Activated T-cell treated with anti-CD3 and anti-CD28 coated beads for 1 hour (primary cell): Measurements from ENCODE around the gene SLC37A4.
"Not testable (repeated sequence)": the region's sequence is repeated elsewhere in the genome, so short reads cannot be mapped to it uniquely, and the experiment has no call there.

Experiments
- DNase-seq: peaks from one replicate; pipeline ENCODE4 v3.0.0-alpha.2; 2020; ENCODE audit warnings: low read depth

The SLC37A4 gene

GRCh38 chr11:119017377-119017776 lies 13.3 kb downstream of the SLC37A4 start:
- not testable (repeated sequence) for DNase-seq

- DNase-seq, result no peak
Observed at GRCh38 chr11:119016216-119017009, 14.3 kb downstream of the SLC37A4 start.

DNA sequence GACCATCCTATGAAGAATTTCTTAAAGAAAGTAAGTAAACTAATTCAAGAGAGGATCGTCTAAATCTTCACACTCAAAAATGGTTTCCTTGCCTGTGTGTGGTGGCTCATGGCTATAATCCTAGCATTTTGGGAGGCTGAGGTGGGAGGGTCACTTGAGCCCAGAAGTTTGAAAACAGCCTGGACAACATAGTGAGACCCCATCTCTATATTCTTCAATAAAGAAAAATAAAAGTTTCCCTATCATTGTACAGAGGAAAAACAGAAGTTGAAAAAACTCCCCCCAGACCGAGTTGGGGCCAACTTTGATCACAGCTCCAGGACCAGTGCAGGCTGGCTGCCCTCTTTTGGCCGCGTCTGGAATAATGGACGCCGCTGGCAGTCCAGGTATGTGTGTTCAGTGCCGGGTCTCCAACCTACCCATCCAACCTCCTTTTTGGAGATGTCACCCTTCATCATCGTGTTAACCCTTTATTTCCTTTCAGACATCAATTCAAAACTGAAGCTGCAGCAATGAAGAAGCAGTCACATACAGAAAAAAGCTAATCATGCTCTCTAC lies 15.5 kb downstream of the SLC37A4 start:
- DNase-seq, result no peak

DNA sequence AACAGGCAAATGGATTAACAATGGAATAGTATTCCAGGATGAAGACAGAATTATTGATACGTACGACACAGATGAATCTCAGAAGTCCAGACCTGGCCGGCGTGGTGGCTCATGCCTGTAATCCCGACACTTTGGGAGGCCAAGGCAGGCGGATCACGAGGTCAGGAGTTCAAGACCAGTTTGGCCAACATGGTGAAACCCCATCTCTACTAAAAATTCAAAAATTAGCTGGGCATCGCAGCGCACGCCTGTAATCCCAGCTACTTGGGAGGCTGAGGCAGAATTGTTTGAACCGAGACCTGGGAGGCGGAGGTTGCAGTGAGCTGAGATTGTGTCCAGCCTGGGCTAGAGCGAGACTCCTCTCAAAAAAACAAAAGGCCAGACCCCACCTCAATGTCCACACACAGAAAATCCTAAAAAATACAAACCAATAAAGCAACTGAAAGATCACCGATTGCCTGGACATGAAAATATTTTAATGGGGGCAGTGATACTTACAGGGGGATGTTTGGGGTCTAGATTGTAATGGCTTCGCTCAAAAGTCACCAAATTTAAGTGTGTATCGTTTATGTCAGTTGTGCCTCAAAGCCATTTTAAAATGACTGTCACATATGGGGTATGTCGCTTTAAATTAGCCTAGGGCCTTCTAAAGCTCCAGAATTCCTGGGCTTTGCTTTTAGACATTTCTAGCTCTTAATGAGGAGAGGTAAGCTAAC lies 16.3 kb downstream of the SLC37A4 start:
- no peak for DNase-seq

DNA sequence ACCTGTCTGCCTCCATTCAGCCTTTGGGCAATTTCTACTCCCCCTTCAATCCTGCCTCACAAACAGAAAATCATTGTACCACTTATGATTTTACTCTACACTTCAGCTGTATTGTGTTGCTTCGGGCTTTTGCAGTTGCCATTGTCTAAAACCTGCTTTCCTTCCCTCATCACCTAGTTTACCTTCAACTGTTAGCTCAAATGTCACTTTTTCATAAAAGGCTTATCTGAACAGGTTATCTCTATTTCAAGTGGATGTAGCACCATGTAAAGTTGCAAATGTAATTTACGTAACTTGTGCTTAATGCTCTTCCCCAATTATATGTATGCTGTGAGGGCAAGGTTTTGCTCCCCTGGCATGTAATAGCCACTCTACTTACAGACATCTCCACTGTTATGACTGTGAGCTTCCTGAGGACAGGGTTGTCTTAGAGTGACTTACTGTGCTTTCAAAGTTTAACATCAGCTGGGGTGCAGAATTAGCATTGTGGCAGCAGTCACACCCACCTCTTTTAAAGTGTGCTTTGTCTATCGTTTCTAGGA lies 18.0 kb downstream of the SLC37A4 start:
- DNase-seq, result no peak

GRCh38 chr11:119011476-119012053 lies 19.1 kb downstream of the SLC37A4 start:
- no peak for DNase-seq

- no peak for DNase-seq
Observed at GRCh38 chr11:119006656-119007055, 24.0 kb downstream of the SLC37A4 start.

DNA sequence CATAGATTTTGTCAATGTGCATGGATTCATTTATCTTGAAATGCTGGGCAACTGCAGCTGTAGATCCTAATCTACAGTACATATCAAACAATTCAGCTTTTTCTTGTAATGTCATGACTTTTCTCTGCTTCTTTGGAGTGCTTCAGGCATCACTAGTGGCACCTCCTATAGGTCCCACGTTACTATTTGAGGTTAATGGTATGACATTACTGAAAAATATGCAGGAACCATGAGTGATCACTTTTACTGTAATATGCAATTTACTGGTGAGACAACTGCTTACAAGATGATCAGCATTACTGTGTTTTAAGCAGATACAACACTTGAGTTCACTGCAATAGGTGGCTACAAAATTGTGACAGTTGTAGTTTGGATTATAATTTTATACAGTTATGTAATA lies 29.8 kb downstream of the SLC37A4 start:
- DNase-seq, result no peak

DNA sequence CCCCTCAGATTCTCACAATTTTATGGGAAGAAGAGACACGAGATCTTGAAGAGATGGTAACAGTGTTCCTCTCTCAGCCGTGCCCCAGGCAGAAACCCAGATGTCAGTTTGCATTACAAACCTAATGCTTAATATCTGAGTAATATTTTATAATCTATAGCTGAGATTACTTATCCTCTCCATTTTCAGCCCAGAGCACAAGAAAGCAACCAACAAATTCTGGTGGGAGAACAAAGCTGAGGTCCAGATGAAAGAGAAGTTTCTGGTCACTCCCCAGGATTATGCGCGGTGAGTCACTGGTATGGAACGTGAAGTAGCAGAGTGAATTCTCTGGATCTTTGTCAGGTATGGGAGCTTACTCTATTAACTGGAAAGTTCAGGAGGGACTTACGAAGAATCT lies 31.9 kb downstream of the SLC37A4 start:
- DNase-seq, result no peak

- no peak for DNase-seq
Observed at GRCh38 chr11:118998388-118998717, 32.3 kb downstream of the SLC37A4 start.

- DNase-seq, result peak; percentile 95
Observed at GRCh38 chr11:118997627-118998387, 32.9 kb downstream of the SLC37A4 start, which contains the start of gene CENATAC. Gene CENATAC, plus strand, starts transcription at chr11:118998138. Its CDS starts 60 bp downstream, at chr11:118998198.

- no peak for DNase-seq
Observed at GRCh38 chr11:118996926-118997626, 33.6 kb downstream of the SLC37A4 start.

- not testable (repeated sequence) for DNase-seq
Observed at GRCh38 chr11:118991486-118992038, 39.1 kb downstream of the SLC37A4 start.

- no peak for DNase-seq
Observed at GRCh38 chr11:118988280-118988679, 42.4 kb downstream of the SLC37A4 start.

DNA sequence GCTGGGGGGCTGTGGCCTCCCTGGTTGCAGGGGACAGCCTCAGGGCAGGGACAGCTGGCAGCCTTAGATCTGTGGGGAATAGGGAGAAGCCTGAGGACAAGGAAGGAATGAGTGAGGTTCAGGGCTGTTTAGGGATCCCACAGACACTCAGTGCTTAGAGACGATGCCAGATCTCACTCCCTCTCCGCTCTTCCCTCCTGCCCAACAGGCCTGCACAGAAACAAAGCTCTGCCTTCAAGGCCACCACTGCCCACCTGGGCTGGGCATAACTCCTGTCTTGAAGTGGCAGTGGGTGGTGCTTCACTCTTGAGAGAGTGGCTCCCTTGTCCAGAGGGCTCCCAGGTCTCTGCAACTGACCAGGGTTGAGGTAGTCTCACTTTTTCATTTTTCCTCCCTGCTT lies 45.9 kb downstream of the SLC37A4 start:
- no peak for DNase-seq

DNA sequence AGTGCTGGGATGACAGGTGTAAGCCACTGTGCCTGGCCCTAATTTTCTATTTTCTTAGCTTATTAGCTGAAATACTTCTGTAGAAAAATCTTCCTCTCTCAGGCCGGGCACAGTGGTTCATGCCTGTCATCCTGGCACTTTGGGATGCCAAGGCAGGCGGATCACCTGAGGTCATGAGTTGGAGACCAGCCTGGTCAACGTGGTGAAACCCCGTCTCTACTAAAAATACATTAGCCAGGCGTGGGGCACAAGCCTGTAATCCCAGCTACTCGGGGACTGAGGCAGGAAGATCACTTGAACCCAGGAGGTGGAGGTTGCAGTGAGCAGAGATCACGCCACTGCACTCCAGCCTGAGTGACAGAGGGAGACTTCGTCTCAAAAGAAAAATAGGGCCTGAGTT lies 46.3 kb downstream of the SLC37A4 start:
- not testable (repeated sequence) for DNase-seq

DNA sequence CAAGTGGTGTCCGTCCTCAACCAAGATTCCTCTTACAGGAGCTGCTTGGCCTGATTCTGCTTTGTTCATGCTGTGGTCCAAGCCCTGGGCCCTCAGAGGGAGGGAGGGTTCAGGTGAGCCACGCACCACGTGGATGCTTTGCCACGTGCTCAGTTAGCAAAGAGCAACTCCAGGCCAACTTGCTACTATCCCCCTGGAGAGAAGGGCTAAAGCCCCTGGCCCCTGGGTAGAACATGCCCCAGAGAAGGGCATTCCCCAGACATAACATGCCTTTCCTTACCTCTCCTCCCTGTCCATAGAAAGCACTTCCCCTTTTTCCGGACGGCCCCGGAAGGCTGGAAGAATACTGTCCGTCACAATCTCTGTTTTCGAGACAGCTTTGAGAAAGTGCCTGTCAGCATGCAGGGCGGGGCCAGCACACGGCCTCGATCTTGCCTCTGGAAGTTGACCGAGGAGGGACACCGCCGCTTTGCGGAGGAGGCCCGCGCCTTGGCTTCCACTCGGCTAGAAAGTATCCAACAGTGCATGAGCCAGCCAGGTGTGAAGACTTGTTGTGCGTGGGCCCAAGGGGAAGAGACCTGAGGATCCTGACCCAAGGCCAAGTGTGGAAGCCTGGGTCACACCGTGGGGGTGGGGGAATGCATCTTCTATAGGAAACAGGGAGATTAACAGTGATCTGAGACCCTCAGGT lies 50.3 kb downstream of the SLC37A4 start:
- no peak for DNase-seq

GRCh38 chr11:118979434-118979833 lies 51.2 kb downstream of the SLC37A4 start:
- no peak for DNase-seq

- DNase-seq, result no peak
Observed at GRCh38 chr11:118975771-118976709, 54.6 kb downstream of the SLC37A4 start.
